ENCODE results near the gene SRF.
"Not testable (repeated sequence)": the region's sequence is repeated elsewhere in the genome, so short reads cannot be mapped to it uniquely, and the experiment has no call there.

SRF gene

DNA sequence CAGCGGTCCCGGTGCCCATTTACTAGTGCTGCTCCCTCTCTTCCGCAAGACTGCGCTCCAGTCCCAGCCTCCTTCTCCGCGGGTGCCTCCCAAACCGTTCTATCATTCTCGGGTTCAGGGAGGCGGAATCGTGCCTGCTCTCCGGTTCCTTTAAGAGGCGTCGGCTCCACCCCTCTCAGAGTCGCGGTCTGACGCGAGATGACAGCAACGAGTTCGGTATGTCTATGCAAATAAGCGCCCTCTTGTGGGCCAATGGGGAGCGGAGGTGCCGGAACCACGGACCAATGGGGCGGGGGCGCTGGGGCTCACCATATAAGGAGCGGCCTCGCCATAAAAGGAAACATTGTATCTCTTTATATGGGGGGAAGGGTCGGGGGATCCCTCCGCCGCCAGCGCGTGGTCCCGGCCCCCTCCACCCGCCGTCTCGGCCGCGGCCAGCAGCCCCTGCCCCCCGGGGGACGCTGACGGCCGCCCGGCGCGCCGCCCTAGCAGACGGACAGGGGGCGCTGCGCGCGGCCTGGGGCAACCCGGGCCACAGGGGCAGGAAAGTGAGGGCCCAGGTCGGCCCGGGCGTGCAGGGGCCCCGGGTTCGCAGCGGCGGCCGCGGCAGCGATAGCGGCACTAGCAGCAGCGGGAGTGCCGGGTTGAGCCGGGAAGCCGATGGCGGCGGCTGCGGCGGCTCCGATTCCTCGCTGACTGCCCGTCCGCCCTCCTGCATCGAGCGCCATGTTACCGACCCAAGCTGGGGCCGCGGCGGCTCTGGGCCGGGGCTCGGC lies at the start of gene SRF:
Gene SRF (plus strand): TSS at position 339 of the 776 bp plus-strand sequence. CDS start 388 bp downstream, at position 727.
- peak; percentile 98 for DNase-seq (ENCODE audit: low read depth)

DNA sequence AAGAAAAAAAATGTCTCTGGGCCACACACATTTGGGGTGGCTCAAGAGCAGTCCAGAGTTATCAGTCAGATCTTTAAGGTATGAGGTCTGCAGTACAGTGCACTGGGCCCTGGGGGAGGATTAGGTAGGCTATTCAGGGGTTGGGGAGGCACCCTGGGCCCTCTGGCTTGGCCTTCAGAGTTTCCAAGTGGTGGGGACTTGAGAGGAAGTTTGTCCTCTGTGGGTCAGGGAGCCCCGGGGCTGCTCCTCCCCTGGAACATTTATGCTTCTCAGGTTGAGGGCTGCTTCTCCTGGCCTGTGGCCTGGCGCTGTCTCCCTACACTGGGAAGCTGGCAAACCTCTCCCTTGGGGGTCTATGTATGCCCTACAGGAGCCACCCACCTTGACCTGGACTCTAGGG lies 48.9 kb upstream of the SRF start:
- DNase-seq (ENCODE audit: low read depth), result no peak

DNA sequence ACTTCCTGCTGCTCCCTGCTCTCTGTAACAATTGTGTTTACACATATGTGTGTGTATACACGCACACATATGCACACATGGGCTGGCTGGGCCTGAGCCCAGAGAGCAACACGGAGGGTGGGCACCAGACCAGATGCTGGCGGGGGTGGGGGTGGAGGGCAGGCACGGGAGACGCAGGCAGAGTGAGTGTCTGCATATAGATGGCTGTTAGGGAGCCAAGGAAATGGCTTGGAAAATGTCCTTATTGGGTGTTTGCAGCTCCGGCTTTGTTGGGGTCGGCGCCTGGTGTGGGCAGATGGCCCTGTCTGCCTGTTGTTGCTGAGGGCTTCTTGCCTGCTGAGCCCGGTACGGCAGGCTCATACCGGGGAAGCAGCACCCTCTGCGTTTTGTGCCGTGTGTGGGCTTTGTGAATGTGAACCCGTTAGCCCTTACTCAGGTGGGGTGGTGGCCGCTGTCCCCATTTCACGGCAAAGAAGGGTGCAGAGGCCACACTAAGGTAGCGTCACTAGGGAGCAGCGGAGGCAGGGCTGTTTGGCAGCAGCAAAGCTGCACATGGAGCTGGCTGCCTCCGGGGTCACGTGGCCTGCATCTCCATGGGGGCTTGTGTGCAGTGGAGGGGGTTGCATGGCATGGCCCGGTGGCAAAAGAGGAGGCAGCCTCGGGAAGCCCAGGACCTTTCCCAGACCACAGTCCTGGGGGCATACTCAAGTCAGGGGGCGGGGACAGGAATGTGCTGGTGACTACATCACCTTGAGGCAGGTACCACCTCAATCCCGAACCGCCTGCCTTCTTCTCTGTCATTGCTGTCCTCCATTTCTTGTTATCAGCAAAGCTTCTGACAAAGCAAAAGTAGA lies 47.4 kb upstream of the SRF start:
- DNase-seq (ENCODE audit: low read depth), result no peak

DNA sequence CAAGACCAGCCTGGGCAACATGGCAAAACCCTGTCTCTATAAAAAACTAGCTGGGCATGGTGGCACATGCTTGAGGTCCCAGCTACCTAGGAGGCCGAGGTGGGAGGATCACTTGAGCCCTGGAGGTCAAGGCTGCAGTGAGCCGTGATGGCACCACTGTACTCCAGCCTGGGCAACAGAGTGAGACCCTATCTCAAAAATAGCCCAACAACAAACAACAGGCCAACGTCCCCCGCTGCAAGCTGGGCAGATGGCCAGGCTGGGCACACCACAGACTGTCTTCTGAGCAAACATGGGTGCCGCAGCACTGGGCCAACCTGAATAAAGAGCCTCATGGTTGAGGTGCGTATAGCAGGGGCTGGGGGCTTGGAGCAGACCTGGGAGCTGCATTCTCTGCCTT lies 46.6 kb upstream of the SRF start:
- no peak for DNase-seq (ENCODE audit: low read depth)

DNA sequence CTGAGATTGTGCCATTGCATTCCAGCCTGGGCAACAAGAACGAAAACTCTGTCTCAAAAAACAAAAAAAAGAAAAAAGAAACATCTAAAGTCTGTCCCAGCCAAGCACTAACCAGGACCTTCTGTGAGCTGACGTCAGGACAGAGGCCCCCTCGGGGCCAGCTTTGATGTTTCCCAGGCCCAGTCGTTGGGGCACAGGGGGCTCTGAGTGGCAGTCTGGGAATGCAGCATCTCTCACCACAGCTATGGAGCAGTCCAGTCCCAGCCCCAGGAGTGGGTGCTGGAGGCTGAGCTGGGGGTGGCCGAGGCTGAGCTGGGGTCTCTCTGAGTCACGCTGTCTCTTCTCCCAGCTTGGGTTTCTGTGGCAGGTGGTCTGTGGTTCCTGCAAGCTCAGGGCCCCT lies 46.0 kb upstream of the SRF start:
- DNase-seq (ENCODE audit: low read depth), result no peak

DNA sequence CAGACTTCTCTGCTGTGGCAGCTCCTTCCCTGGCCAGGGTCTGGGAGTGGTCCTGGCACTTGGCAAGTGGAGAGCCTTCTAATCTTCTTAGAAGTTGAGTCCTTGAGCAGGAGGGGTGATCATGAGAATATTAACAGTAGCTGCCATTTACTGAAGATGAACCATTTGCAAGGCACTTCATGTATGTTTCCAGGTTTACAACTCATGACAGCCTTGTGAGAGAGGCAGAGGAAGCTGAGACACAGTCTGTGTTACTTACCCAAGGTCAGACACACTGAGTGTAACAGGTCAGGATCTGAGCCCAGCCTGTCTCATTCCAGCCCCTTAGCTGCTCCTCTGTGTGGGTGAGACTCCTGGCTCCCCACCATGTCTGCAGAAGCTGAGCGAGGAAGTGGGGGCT lies 45.5 kb upstream of the SRF start:
- no peak for DNase-seq (ENCODE audit: low read depth)

DNA sequence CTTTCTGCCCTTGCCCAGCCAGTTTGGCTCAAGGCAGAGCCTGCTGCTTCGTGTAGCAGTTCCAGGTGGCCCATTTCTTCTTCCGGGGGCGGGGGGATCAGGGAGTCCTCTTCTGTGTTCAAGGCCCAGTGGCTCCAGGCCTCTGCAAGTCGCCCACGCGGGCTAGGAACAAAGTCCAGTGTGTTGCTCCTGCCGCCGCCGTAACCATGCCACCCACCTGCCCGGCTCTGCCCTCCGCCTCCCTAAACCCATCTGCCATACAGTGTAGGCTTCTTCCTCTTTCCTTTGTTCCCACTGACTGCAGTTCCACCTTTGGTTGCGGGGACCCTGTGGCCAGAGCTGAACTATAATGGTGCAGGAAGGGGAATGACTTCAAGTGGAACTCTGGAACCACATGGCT lies 43.9 kb upstream of the SRF start:
- no peak for DNase-seq (ENCODE audit: low read depth)

DNA sequence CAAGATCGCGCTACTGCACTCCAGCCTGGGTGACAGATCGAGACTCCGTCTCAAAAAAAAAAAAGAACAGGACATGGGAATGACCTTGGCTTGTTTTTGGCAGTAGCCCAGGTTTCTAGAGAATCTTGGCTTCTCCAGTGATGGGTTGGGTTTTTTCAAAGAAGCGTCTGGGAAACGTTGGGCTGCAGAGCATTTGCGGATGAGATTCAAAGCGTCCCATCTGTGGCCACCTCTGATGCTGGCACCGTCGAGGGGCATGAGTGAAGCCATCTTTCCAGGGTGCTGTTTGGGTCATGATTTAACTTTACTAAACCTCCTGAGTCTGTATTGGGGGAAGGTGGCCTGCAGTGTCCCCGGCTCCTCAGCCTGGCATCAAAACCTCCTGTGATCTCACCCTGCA lies 43.2 kb upstream of the SRF start:
- DNase-seq (ENCODE audit: low read depth), result no peak

DNA sequence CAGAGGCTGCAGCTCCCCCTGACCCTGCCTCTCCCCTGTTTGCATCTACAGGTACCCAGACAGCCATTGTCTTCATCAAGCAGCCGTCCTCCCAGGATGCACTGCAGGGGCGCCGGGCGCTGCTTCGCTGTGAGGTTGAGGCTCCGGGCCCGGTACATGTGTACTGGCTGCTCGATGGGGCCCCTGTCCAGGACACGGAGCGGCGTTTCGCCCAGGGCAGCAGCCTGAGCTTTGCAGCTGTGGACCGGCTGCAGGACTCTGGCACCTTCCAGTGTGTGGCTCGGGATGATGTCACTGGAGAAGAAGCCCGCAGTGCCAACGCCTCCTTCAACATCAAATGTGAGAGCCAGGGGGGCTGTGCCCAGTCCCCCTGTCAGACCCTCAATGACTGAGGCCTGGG lies 42.1 kb upstream of the SRF start:
- DNase-seq (ENCODE audit: low read depth), result no peak

DNA sequence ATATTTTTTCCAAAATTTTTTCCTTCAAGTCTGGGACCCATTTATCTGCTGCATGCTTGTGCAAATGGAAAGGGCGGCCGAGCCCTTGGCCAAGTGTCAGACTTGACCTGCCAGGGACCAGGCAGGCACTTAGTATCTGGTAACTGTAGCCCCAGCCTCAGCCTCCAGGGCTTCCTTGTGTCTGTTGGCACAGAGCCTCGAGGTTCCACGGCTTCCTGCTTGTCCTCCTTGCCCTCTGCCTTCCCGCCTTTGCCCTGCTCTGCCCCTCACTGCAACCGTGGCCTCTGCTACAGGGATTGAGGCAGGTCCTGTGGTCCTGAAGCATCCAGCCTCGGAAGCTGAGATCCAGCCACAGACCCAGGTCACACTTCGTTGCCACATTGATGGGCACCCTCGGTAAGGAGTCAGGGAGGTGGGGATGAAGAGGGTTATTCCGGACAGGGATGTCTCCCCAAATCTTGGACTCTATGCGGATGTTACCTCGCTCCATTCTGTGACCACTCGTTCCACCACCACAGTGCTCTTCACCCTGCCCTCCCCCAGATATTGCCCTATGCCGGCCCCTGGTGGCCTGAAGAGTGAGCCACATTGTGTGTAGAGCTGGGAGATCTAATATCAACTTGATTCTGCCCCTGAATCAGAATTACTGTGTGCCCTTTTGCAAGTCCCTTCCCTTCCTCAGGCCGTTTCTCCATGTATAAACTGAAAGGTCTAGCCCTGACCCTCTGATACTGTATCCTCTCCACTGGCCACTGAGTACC lies 41.5 kb upstream of the SRF start:
- DNase-seq (ENCODE audit: low read depth), result no peak

DNA sequence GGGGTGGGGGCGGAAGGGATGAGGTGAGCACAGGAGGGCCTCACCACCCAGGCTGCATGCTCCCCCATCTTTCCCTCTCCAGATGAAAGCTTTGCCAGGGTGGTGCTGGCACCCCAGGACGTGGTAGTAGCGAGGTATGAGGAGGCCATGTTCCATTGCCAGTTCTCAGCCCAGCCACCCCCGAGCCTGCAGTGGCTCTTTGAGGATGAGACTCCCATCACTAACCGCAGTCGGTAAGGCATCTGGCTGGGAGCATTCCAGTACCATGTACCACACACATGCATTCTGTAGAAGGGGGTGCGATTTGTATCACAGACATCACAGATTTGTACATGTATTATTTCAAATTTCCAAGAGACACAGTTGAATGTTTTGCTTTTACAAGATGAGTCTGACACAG lies 40.6 kb upstream of the SRF start:
- no peak for DNase-seq (ENCODE audit: low read depth)

DNA sequence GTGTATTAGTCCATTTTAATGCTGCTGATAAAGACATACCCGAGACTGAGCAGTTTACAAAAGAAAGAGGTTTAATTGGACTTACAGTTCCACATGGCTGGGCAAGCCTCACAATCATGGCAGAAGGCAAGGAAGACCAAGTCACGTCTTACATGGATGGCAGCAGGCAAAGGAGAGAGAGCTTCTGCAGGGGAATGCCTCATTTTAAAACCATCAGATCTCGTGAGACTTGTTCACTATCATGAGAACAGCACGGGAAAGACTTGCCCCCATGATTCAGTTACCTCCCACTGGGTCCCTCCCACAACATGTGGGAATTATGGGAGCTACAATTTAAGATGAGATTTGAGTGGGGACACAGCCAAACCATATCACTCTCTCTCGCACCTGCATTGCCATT lies 39.7 kb upstream of the SRF start:
- not testable (repeated sequence) for DNase-seq (ENCODE audit: low read depth)

DNA sequence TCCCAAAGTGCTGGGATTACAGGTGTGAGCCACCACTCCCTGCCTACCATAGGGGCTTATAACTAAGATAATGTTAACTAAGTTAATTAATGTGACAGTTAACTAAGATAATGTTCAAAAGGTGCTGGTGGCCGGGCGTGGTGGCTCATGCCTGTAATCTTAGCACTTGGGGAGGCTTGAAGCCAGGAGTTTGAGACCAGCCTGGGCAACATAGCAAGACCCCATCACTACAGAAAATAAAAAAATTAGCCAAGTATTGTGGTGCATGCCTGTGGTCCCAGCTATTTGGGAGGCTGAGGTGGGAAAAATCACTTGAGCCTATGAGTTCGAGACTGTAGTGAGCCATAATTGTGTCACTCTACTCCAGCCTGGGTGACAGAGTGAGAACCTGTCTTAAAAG lies 32.8 kb upstream of the SRF start:
- no peak for DNase-seq (ENCODE audit: low read depth)

DNA sequence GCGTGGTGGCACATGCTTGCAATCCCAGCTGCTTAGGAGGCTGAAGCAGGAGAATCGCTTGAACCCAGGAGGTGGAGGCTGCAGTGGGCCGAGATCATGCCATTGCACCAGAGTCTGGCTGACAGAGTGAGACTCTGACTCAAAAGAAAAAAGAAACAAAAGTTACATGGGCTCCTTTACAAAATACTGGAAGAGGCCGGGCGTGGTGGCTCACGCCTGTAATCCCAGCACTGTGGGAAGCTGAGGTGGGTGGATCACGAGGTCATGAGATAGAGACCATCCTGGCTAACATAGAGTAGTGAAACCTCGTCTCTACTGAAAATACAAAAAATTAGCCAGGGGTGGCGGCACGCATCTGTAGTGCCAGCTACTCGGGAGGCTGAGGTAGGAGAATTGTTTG lies 31.1 kb upstream of the SRF start:
- DNase-seq (ENCODE audit: low read depth), result not testable (repeated sequence)

DNA sequence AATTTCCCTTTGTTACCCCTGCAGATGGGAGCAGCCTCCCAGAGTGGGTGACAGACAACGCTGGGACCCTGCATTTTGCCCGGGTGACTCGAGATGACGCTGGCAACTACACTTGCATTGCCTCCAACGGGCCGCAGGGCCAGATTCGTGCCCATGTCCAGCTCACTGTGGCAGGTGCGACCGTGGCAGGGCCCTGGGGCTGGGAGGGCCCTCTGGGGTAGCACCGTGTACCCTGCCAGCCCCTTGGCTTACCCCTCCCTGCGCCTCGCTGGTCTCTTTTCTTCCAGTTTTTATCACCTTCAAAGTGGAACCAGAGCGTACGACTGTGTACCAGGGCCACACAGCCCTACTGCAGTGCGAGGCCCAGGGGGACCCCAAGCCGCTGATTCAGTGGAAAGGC lies 29.4 kb upstream of the SRF start:
- DNase-seq (ENCODE audit: low read depth), result no peak

DNA sequence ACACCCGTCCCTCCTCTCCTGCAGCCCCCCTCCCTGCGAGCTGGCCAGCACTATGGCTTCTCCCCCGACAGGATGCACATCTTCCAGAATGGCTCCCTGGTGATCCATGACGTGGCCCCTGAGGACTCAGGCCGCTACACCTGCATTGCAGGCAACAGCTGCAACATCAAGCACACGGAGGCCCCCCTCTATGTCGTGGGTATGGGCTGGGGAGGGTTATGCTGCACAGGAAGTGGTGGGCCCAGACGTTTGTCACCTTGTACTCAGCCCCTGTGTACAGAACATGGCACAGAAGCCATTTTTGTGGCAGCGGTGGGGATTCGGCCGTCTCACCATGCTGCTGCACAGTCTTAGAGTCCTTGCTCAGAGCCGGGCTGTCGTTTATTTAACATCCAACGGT lies 29.0 kb upstream of the SRF start:
- no peak for DNase-seq (ENCODE audit: low read depth)

DNA sequence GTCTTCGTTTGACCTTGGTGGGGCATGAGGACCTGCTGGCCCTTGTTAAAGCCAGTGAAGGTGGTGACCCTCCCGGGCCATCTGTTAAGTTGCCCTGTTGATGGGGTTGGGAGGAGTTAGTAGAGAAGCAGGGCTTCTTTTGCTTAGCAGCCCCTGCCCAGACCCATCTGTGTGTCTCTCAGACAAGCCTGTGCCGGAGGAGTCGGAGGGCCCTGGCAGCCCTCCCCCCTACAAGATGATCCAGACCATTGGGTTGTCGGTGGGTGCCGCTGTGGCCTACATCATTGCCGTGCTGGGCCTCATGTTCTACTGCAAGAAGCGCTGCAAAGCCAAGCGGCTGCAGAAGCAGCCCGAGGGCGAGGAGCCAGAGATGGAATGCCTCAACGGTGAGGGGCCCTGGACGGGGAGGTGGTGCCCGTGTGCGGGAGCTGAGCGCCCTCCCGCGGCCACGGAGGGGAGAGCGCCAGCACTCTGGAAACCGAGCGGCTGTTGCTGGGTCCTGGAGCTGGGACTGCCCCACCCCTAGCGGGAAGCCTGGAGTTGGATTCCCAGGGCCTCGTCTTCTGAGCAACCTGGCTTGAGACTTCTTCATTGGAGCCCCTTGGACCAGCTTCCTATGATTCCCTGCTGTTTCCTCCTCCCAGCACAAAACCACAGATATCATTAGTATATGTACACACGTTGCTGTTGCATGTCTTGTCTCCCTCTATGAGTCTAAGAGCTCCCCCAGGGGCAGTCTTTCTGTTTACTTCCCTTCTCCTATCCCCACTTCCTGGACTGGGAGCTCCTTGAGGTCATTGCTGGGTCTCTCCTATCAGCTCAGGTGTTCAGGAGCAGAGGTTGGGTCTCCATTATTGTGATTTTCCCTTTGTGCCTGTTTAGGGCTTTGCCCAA lies 27.6 kb upstream of the SRF start:
- peak; percentile 16 for DNase-seq (ENCODE audit: low read depth)

DNA sequence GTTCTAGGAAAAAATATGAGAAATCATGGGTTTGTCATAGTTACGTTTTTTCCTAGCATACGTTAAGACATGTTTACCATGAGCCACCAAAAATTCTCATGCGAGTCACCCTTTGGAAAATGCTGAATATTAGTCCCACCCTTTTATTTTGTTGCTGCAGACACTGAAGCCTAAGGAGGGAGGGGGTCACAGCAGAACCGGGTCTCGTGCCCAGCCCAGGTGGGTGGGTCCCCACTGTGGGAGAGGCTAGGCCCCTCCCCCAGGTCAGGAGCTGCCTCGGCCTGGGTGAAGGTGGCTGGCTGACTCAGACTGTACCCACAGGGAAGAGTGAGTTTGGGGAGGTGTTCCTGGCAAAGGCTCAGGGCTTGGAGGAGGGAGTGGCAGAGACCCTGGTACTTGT lies 26.2 kb upstream of the SRF start:
- no peak for DNase-seq (ENCODE audit: low read depth)

DNA sequence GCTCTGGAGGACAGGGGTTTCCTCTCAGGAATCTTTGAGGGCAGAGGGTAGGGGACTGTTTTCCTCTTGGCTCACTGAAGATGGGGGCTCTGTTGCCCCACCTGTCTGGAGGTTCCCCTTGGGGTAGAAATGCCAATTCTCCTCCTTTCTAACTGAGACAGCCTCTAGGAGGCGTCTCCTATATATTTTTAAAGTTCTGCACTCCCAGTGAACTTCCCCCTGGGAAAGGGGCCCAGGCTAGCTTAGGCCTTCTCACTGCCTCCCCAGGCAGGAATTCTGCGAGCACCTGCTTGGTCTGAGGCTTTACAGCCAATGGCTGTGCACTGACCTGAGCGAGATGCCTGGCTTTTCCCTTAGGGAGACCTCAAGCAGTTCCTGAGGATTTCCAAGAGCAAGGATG lies 24.8 kb upstream of the SRF start:
- DNase-seq (ENCODE audit: low read depth), result no peak

DNA sequence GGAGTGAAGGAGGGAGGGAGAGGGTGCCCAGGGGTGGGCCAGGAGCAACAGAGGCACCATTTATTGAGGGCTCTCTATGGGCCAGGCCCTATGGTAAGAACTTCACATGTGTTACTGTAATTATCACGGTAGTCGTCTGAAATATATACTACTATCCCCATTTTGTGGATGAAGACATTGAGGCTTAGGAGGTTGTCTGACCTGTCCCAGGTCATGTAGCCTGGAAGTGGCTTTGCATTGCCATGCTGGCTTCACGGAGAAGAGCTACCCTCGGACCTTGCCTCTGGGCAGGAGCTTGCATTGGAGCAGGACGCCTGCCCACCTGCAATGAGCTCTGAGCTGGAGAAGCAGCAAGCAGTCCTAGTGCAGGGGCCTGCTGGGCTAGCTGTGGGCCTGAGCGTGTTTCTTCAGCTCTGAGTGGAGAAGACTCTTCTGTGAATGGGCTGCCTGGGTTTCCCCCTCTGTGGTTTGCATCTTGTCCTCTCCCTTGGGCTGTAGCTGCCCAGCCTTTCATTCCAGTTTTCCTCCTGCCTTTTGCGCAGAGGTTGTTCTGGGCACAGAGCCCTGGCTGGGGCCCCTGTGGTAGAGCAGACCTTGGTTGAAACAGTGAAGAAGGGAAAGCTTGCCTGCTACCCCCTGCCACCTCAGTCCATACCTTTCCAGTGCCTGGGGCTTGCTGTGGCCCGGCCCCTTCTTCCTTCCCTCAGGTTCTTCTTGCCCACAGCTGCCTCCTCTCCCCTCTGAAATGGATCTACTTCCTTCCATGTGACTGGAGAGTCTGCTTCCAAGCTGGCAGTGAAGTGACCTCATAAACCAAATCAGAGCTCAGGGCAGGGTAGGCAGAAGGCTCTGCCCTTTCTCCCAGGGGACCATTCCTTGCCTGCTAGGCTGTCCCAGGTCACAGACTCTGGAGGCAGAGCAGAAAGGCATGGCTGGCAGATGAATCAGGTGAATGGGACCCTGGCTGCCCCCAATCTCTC lies 24.1 kb upstream of the SRF start:
- no peak for DNase-seq (ENCODE audit: low read depth)

Data from T-helper 22 cell (primary cell).